ENCODE results near the gene SCN5A. TPM values are rescaled to one million over a fixed set of nuclear protein-coding genes. Genes with fewer than 3 reads are reported as not detected.

Gene SCN5A
- total and polyA plus RNA-seq, 2 experiments from 2014 or later: 10.2 to 10.6 TPM

DNA sequence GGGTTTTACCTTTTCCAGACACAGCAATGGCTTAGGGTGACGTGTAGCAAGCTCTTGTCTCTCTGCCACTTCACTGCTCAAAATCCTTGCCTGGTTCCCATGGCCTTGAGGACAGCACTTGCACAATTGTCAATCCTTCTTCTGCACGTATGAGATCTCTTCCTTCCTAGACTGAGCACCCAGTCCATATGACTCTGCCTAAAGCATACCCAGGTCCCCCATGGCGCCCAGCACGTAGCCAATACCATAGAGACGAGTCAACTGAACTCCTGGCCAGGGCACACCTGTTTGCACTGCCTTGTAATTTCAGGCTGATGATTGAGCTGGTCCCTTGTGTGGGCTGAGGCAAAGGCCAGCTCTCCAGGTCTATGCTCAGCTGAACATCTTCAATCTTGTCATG lies 23.3 kb downstream of the SCN5A start (continued):
- TF ChIP-seq, protein P1, sequence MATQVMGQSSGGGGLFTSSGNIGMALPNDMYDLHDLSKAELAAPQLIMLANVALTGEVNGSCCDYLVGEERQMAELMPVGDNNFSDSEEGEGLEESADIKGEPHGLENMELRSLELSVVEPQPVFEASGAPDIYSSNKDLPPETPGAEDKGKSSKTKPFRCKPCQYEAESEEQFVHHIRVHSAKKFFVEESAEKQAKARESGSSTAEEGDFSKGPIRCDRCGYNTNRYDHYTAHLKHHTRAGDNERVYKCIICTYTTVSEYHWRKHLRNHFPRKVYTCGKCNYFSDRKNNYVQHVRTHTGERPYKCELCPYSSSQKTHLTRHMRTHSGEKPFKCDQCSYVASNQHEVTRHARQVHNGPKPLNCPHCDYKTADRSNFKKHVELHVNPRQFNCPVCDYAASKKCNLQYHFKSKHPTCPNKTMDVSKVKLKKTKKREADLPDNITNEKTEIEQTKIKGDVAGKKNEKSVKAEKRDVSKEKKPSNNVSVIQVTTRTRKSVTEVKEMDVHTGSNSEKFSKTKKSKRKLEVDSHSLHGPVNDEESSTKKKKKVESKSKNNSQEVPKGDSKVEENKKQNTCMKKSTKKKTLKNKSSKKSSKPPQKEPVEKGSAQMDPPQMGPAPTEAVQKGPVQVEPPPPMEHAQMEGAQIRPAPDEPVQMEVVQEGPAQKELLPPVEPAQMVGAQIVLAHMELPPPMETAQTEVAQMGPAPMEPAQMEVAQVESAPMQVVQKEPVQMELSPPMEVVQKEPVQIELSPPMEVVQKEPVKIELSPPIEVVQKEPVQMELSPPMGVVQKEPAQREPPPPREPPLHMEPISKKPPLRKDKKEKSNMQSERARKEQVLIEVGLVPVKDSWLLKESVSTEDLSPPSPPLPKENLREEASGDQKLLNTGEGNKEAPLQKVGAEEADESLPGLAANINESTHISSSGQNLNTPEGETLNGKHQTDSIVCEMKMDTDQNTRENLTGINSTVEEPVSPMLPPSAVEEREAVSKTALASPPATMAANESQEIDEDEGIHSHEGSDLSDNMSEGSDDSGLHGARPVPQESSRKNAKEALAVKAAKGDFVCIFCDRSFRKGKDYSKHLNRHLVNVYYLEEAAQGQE (IDR thresholded peaks at IDR 0.05; ENCODE audit: unreplicated experiment): no peak
- TF ChIP-seq POLR2AphosphoS5 (IDR thresholded peaks at IDR 0.05; ENCODE audit: low read depth): no peak

DNA sequence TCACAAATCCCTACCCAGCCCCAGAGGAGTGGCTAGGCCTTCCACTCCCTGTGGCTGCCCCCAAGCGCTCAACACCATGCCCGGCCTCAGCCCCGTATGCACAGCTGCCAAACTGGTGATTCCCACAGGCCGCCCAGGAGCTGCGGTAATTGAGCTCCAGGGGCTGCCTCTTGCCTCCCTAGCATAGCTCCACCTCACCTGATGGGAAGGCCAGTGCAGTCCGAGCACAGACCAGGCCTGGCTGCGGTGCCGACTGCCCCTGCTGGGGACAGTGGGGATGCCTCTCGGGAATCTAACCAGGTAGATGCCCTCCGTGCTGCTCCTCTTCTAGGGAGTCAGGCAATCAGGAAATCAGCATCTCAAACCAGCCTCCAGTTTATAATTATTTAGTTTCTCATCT lies 25.9 kb downstream of the SCN5A start:
- peak; percentile 94 for ATAC-seq
- peak; percentile 77 for DNase-seq (ENCODE audit: low spot score)

DNA sequence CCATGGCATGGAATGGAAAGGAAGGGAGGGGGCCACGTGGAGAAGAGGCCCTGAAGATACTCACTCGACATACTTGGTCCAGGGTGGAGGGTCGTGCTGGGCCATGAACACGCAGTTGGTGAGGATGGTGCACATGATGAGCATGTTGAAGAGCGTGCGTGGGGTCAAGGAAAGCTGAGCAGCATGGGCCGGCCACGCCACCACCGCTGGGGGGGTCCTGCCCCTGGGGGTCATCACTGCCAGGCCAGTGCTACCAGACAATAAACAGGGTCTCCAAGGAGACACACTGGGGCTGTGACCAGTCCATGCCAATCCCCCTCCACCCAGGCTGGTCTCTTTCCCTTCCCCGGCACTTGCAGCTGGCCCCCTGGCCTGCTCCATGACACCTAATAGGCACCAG lies 27.2 kb downstream of the SCN5A start:
- Mint-ChIP-seq H3K27ac (no peak overlapping the region), H3K36me3 (ENCODE audit: low read depth) (no peaks in the 10 kb centered on the region; the same call in 2 of the 3 replicates), H3K9me3 (no peaks in the 10 kb centered on the region), H3K27me3 (ENCODE audit: insufficient read depth, low read depth, poor library complexity) (peaks cover 6% of the 10 kb centered on the region), H3K4me3 (no peak overlapping the region), H3K4me1 (peaks cover 14% of the 10 kb centered on the region)
- Histone ChIP-seq H3K4me1 (ENCODE audit: insufficient read depth) (no peaks in the 10 kb centered on the region), H2AFZ (no peak overlapping the region), H3K4me2 (no peak overlapping the region), H3F3A (replicated peaks; ENCODE audit: low read depth) (no peaks in the 10 kb centered on the region), H3K27ac (ENCODE audit: low read depth) (no peak overlapping the region), H3K4me3 (no peak overlapping the region), H3K79me2 (replicated peaks; ENCODE audit: insufficient read depth) (no peaks in the 10 kb centered on the region), H3K36me3 (ENCODE audit: insufficient read depth) (no peaks in the 10 kb centered on the region), H3K9me2 (ENCODE audit: insufficient read depth) (0 out of 2 replicates have a peak, but pooled peaks cover 2% of the 10 kb centered on the region), H4K20me1 (replicated peaks; ENCODE audit: insufficient read depth) (no peaks in the 10 kb centered on the region), H3K27me3 (ENCODE audit: insufficient read depth) (no peaks in the 10 kb centered on the region)
- ATAC-seq (no peak), DNase-seq (ENCODE audit: low spot score) (no peak)
- TF ChIP-seq JUNB (IDR thresholded peaks at IDR 0.05; ENCODE audit: unreplicated experiment) (no peak), CREB1 (CRISPR knock-in tag; IDR thresholded peaks at IDR 0.05; ENCODE audit: low read depth) (no peak), EZH2 (IDR thresholded peaks at IDR 0.05; ENCODE audit: low read depth, unreplicated experiment) (no peak), NANOG (IDR thresholded peaks at IDR 0.05; ENCODE audit: borderline replicate concordance) (no peak), STAT1 (IDR thresholded peaks at IDR 0.05; ENCODE audit: unreplicated experiment) (no peak), EZH2phosphoT487 (IDR thresholded peaks at IDR 0.05; ENCODE audit: unreplicated experiment) (no peak)
- TF ChIP-seq, protein P1 (IDR thresholded peaks at IDR 0.05; ENCODE audit: unreplicated experiment): no peak
- TF ChIP-seq, protein P2, sequence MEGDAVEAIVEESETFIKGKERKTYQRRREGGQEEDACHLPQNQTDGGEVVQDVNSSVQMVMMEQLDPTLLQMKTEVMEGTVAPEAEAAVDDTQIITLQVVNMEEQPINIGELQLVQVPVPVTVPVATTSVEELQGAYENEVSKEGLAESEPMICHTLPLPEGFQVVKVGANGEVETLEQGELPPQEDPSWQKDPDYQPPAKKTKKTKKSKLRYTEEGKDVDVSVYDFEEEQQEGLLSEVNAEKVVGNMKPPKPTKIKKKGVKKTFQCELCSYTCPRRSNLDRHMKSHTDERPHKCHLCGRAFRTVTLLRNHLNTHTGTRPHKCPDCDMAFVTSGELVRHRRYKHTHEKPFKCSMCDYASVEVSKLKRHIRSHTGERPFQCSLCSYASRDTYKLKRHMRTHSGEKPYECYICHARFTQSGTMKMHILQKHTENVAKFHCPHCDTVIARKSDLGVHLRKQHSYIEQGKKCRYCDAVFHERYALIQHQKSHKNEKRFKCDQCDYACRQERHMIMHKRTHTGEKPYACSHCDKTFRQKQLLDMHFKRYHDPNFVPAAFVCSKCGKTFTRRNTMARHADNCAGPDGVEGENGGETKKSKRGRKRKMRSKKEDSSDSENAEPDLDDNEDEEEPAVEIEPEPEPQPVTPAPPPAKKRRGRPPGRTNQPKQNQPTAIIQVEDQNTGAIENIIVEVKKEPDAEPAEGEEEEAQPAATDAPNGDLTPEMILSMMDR (conservative IDR thresholded peaks at IDR 0.05; ENCODE audit: low read depth in 2 of 2): no peak

More for the DNA sequence above, 25.9 kb downstream of the SCN5A start:
- no peaks in the 10 kb centered on the region for H3K27me3 ChIP-seq (ENCODE audit: insufficient read depth)
- Mint-ChIP-seq H3K27ac (no peak overlapping the region), H3K36me3 (ENCODE audit: low read depth) (no peaks in the 10 kb centered on the region; the same call in 2 of the 3 replicates), H3K27me3 (ENCODE audit: insufficient read depth, low read depth, poor library complexity) (peaks cover 6% of the 10 kb centered on the region), H3K9me3 (no peaks in the 10 kb centered on the region), H3K4me3 (no peak overlapping the region), H3K4me1 (peaks cover 14% of the 10 kb centered on the region)
- no peak overlapping the region for H3K4me2 ChIP-seq
- no peaks in the 10 kb centered on the region for H4K20me1 ChIP-seq (replicated peaks; ENCODE audit: insufficient read depth)
- no peak overlapping the region for H3K4me3 ChIP-seq
- no peak overlapping the region for H3K27ac ChIP-seq (ENCODE audit: low read depth)
- H3K9me2 ChIP-seq (ENCODE audit: insufficient read depth): 0 out of 2 replicates have a peak, but pooled peaks cover 2% of the 10 kb centered on the region
- no peak overlapping the region for H2AFZ ChIP-seq
- H3F3A ChIP-seq (replicated peaks; ENCODE audit: low read depth): no peaks in the 10 kb centered on the region
- H3K36me3 ChIP-seq (ENCODE audit: insufficient read depth): no peaks in the 10 kb centered on the region
- H3K79me2 ChIP-seq (replicated peaks; ENCODE audit: insufficient read depth): no peaks in the 10 kb centered on the region
- TF ChIP-seq CREB1 (CRISPR knock-in tag; IDR thresholded peaks at IDR 0.05; ENCODE audit: low read depth): no peak
- TF ChIP-seq, protein P2 (conservative IDR thresholded peaks at IDR 0.05; ENCODE audit: low read depth in 2 of 2): peak; percentile 39 to 40; a peak in 3 of 4 replicates
- H3K4me1 ChIP-seq (ENCODE audit: insufficient read depth): no peaks in the 10 kb centered on the region
